Stimulated activated CD8-positive, alpha-beta memory T cell treated with anti-CD3 and anti-CD28 coated beads, Interleukin-7, amount 100 ng/mL, for 48 hours (primary cell): ENCODE data around the gene GRIN2C.

ENCODE experiments used
- DNase-seq, 2 donors: peaks; one replicate each; pipeline ENCODE4 v3.0.0-alpha.2; 2020; ENCODE audit warnings: low read depth in 1 of 2; ENCODE audit errors: extremely low read depth in 1 of 2

Gene GRIN2C

DNA sequence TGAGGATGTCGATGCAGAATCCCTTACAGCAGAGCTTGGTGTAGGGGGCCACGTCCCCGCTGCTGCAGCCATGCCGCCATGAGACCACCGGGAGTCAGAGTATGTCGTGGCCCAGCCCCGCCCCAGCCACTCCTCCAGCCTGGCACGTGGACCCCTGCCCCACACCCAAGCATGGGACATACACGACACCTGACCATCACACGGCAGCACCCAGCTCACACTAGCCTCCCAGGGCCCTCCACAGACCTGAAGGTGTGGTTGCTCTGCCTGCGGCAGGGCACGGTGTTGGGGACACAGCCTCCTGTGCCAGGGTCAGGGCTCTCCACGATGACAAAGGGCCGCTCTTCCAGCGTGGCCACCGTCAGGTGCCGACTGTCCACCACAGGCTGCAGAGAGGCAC lies 9.4 kb downstream of the GRIN2C start:
- no peak for DNase-seq

DNA sequence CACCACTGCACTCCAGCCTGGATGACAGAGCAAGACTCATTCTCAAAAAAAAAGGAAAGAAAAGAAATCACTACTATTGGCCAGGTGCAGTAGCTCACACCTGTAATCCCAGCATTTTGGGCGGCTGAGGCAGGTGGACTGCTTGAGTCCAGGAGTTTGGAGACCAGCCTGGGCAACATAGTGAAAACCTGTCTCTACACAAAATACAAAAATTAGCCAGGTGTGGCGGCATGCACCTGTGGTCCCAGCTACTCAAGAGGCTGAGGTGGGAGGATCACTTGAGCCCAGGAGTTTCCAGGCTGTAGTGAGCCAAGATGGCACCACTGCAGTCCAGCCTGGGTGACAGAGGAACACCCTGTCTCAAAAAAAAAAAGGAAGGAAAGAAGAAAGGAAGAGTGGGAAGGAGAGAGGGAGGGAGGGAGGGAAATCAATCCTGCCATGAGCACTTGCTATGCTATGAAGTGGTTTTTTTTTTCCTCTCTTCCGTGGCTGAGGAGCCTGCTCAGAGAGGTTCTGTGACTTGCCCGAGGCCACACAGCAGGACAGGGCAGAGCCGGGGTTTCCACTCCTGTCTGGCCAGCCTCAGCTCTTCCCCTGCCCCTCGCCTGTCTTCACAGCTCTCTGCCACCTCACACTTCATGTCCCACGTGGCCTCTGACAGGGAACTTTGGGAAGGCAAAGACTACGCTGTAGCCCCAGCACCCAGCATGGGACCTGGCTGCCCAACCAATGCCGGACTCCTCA lies 10.9 kb downstream of the GRIN2C start:
- no peak for DNase-seq

DNA sequence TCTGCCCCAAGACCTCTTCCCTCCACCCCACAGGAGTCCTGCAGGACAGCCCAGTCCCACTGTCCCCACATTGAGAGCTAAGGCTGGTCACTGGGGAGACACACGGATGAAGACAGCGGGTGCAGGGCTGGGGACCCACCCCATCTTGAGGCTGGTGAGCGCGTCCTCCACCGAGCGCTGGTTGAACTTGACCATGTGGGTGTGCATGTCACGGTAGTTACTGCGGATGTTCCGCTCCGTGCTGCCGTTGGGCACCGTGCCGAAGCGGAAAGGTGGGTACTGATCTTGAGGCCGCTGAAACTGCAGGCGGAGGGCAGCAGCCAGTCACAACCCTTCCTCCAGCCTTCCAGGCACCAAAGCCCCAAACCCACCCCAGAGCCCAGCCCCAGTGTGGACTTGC lies 13.1 kb downstream of the GRIN2C start:
- no peak for DNase-seq

DNA sequence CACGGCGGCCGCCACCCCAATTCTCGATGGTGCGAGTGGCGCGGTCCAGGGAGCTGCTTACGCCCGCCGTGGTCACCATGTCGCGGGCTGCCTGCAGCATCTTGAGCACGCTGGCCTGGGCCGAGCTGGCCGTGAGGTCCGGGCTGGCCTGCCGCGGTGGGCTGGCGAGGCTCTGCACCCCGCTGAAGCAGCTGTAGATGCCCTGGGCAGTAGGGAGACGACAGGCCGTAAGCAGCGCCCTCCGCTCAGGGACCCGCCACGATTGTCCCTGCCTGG lies 16.4 kb downstream of the GRIN2C start:
- DNase-seq = no peak

DNA sequence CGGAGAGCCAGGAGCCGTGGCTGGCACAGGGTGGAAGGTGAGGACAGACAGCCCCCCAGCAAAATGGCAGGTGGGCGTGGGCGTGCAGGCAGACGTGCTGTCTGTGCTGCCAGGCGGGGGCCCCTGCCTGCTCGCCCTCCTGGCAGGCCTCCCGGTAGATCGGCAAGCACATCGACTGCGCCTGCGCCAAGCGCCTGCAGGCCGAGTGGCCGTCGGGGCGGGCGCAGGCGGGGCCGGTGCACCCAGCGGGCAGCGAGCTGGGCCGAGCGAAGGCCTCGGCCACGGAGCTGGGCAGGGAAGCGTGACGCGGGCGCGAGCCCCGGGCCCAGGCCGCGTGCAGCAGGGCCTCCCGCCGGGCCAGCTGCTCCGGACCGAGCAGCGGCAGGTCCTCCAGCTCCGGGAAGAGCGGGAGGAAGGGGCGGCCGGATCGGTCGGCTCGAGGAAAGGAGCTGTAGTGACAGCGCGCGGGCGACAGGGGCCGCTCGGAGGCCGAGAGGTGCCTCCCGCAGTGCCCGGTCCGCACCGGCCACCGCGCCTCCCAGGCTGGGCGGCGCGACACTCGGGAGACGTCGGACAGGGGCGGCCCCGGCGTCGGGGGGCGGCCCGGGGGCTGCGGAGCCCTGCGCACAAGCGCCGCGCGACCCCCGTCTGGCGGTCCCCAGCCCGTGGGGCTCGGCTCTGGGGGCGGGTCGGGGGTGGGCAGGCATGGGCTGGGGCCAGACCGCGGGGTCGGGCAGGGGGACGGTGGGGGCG lies 16.9 kb downstream of the GRIN2C start:
- DNase-seq = no peak

DNA sequence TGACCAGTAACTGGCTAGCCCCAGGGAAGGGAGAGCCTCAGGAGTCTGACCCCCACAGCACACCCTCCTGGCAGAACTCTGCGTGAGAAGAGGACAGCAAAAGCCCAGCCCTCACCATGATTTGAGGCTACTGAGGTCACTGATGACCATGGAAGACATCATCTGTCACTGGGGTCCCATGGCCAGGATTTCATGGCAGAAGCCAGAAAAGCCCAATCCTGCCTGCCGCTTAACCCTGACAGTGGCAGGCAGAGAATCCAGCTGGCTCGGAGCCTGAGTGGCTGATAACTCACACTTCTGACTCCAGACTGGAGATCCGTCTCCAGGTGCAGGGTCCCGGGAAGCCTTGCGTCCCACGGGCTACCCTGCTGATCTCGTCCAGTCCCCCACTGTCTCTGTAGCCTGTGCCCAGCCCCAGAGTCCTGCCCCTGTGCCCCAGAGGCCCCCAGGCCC lies 17.5 kb downstream of the GRIN2C start:
- DNase-seq = no peak

DNA sequence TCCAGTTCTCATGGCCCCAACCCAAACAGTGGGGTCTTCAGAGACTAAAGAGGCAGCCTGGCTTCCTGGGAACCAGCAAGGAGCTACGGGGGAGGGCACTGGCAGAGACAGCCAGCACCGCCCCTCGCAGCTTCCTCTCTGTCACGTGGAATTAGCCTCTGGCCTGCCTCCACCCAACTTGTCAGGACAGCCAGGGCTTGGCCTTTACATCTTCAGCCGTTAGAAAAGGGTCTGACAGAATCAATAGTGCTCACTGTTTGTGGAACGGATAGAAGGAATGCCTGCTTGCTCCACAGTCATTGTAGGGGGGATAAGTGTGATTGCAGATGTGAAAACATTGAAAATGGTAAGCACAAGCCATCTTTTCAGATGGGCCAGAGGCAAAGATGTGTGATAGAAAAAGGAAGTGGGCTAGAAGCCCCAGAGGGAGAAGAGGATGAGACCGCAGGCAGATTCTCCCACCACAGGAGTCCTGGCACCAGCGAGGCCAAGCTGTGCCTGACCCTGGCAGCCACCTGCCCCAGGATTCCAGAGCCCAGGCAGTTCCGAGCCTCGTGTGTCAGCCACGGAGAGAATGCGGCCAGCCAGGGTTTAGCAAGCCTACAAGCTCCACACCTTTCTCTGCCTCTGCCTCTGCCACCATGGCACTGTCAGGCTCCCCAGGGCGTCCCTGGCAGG lies 18.6 kb downstream of the GRIN2C start:
- DNase-seq = no peak

DNA sequence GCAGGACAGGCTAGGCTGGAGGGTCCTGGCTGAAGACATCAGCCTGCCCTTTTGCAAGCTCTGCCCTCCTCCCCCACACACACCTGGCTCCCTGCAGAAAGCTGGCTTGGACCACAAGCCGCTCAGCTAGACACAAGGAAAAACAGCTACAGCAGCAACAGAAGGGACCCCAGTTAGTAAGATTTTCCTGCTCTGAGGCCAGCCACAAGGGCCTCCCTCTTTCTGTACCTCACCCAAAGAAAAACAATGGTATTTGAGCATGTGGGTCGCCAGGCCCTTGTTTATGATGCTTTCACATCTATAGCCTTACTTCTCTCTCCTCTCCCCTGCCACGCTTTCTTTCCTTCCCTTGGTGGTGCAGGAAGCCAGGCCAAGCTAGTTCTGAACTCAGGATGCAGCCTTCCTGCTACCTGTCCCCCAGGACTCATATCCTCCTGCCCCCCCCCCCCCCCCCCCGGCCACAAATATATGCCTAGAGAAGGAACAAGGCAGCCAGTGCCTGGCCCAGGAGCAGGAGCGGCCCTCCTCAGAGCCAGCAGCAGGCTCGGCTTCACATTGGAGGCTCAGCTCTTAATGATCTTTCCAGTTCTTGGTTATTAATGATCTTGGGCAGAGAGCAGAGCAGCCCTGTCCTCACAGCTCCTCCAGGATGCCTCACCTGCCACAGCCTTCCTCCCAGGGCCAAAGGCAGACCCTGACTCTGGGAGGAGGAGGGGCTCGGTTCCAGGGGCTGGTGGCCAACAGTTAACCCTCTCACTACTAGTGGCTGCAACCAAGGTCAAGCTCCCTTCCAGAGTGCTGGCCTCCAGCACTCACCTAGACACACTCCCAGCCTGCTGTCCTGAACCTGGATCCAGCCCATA lies 19.5 kb downstream of the GRIN2C start:
- DNase-seq = no peak

DNA sequence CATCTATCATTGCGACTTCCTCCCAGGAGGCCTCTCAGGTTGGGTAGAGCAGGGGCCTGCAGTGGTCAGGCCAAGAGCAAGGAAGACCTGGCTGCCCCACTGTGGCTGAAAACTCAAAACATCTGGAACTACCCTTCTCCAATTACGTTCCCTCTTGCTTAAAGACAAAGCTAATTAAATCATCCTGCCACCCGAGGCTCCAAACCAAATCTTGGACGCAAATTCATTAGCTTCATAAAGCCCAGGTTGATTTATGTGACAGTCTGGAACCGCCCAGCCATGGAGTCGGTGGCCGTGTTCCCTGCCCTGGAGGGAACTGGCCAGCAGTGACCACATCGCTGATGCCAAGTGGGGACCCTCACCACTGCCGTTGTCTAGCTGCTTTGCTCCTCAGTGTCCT lies 21.4 kb downstream of the GRIN2C start:
- no peak for DNase-seq

DNA sequence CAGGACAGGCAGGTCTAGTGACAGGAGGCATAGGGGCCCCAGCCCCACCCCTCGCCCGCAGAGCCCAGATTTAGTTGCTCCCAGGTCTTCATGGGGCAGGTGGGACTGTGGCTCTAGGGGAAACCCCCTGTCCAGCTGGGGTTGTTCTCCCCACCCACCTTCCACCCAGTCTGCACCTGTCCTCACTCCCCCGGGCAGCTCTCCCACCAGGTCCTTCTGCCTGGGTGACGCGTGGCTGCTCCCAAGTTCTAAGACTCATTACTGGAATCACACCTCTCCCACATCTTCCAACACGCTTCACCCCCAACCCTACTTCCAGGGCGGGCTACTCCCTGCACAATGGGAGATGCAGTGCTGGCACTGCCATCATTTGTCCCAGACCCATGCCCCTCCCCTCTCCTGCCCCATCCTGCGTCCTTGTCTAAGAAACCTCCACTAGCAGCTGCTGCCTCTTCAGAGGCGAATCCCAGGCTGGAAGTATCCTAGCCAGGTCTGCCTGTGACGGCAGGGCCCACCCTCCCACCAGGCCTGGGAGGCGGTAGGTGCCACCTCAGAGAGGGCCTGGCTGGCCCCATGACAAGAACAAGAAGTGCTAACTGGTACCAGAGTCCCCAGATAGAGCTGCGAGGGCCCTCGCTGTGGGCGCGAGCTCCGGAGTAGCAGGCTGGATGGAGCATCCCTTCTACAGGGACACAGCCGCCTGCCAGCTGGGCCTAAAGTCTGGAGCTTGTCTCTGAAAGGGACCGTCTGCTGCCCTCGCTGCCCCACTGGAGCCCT lies 22.8 kb downstream of the GRIN2C start:
- no peak for DNase-seq

DNA sequence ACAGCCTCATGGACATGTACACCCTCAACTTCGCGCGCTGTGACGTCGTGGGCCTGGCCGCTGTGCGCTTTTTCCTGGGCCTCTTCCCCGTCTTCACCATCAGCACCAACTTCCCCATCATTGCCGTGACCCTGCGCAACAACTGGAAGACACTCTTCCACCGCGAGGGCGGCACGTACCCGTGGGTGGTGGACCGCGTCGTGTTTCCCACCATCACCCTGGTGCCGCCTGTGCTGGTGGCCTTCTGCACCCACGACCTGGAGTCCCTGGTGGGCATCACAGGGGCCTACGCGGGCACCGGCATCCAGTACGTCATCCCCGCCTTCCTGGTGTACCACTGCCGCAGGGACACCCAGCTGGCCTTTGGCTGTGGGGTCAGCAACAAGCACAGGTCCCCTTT lies 23.5 kb downstream of the GRIN2C start:
- DNase-seq = no peak

DNA sequence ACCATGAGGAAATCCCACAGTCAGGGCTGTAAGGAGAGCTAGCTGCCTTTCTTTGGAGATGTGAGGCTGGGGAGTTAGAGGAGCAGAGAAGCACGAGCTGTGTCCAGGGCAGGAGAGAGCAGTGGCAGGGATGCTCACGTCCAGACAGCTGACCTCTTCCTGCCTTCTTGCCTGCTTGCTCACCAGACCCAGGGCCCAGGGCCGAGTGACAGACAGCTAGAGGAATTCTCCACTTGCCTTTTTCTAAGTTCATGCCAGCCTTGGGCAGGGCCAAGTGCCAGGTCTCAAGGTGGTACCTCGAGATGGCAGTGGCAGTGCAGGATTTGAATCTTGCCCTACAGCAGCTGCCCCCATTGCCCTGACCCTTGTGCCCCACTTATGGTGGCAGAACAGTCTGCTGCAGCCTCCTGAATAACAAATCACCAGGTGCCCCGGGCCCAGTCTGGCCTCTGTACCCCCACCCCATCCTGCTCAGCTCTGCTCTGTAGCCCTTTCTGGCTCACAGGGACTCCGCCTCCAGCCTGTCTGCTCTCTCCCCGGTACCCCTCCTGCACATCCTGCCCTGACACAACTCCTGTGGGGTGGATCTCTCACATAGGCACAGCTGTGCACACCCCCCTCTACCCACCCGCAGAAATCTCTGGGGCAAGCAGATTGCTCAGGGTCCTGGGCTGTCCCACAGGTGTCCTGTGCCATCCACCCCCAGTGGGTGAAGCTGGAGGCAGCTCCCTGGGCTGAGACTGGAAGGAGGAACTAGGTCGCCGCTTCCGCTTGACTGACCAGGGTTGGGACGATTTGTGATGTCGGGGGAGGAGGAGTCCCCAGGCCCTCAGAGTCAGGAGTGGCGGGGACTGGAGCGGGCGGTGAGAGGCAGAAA lies 25.9 kb downstream of the GRIN2C start:
- DNase-seq = no peak

DNA sequence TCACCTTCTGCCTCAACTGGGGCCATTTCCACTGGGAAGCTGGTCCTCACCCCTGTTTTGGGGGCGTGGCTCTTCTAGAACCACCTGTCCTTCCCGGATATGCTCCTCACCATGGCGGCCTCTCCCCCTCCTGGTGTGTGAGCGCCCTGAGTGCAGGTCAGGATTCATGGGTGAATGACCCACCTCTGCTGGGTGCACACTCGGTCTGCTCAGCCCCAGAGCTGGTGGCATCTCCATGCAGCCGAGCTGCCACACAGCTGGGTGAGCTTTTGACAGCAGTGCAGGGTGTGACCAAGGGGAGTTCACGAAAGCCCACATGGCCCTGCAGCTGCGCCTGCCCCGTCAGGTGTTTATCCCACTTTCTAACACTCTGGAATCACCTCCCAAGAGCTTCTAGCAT lies 27.3 kb downstream of the GRIN2C start:
- no peak for DNase-seq

DNA sequence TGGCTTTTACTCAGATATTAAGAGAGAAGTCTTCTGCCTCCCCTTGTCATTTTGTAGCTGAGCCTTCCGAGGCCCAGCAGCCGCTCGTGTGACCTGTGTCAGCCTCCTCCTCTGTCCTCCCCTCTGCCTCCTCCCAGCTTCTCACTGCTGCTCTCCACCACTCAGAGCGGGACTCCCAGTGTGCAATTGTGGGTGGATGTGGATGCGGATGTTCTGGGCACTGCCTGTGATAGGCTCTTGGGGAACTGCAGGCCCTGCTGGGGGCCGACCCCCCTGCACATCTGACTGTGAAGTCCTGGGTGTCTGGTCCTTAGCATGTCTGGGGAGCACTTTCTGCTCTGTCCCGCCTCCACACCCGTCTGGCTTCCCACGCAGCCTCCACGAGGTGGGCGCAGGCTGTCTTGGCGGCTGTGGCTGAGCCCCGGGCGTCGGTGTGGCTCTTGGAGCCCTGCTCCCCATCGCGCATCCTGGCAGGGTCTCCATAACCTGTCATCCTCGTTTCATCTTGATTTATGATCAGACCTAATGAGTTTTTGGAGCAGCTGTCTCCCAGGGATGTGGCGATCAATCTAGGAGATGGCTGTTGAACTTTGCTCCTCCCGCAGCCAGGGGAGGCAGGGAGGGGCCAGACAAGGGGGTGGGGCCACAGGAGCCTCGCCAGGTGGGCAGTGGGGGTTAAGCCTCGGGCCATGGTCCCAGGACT lies 28.1 kb downstream of the GRIN2C start:
- no peak for DNase-seq

DNA sequence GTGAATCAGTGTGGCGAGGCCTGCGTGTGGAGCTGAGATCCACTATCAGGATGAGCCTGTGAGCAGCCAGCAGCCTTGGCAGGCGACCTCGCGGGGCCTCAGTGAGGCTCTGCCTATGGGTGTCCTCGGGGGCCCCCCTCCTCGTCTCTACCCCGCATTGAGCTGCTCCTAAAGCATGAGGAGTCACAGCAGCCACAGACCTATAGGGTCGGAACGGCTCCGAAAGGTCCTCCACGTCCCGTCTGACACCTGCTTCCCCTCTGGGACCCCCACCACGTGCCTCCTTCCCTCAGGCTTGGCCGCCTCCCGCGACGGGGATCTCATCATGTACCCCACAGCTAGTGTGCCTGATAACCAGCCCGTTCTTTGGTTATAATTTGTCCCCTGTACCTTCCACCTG lies 28.8 kb downstream of the GRIN2C start:
- no peak for DNase-seq

DNA sequence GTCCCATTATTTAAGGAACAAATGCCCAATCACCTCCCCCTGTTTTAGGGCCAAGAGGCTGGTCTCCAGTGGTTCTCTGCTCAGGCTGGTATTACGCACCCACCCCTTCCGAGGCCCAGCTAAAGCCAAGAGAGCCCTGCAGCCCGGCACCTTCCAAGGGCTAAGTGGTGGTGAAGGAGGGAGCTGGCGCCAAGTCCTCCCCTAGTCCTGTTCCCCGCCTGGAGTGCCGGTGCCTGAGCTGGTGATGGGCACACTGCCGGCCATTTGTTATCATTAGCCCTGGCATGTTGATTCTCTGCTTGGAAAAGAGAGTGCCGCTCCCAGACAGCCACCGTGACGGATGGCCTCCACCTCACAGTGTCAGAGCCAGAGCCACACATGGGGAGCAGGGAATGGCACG lies 31.9 kb downstream of the GRIN2C start:
- no peak for DNase-seq

DNA sequence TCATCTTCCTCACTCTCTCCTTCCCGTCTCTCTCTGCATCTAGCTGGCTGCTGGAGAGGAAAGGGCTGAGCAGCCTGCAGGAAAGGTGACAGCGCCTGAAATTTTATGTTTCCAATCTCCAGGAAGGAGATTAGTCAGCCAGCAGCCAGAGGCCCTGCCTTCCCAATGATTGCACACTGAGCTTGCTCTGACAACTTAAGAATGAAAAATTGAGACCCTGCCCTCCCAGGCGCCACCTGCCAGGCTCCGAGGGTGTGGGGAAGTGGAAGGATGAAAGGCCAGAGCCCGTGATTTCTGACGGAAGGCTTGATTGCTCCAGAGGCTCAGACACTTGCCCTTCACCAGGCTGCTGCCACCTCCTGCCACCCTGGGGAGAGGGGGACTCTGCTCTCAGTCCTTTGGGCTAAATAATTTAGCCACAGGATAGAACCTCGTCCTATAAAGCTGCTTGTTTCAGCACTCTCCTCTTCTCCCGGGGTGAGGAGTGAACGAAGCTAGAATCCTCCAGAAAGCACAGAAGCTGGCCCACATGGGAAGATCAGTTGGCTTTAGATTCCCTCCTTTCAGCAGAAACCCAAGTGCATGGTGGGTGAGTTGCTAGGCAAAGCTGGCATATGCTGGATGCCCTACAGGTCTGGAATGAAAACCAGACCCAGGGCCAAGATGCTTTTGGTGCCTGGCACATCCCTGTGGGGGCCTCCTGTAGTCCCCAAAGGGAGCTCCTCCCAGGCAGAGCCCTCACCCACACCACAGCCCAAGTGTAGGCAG lies 33.5 kb downstream of the GRIN2C start:
- DNase-seq = no peak

DNA sequence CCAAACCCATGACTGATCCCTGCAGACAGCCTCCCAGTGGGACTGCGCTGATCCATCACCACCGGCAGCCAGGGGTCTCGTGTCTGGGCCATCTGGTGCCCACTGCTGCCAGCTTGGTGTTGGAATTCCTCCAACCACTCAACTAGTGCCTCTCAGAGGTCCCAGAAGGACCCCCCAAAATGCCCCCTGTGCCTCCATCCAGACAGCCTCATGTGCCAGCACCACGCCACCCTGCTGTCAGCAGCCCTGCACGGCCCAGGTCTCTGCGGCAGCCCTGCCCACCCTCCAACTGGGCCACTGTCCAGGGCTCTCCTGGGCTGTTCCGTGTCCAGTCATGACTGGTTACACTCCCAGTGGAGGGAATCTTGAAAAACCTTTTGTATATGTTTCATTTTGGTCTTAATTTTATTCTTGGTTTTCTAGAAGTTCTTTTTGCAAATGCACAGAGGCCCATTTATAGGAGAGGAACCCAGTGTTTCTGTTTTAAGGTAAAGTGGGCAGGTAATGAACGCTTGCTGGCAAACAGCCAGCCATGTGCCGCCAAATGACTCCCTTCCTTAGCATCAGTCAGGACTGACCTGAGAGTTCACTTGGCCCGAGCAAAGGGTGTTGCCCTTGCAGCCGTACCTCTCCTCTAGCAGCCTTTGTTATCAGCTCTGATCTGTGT lies 34.6 kb downstream of the GRIN2C start:
- no peak for DNase-seq
